HCT116 (cell line): ENCODE data around the gene ACTG1.

Experiments used
- CTCF ChIP-seq, 3 experiments: fragments of 200-600 bp in 1 of 3; sonication (generic) in 1 of 3; IDR thresholded peaks in 2 of 3; conservative IDR thresholded peaks in 1 of 3; 2 replicates each; pipeline ENCODE4 v1.5.1; 2012 to 2017; ENCODE audit warnings: low read depth in 2 of 3, low read length in 2 of 3, antibody characterized with exemption in 1 of 3, borderline replicate concordance in 1 of 3, control low read depth in 1 of 3, mild to moderate bottlenecking in 1 of 3, mixed read lengths in 1 of 3, mixed run types in 1 of 3, moderate library complexity in 1 of 3; ENCODE audit not compliant: insufficient read depth in 1 of 3
- EGR1 ChIP-seq: IDR thresholded peaks from 2 replicates; pipeline ENCODE4 v1.6.1; 2012; ENCODE audit warnings: low read depth
- EZH2 ChIP-seq: fragments of 200-600 bp; sonication (generic); IDR thresholded peaks from 2 replicates; pipeline ENCODE4 v1.6.1; 2017; ENCODE audit warnings: antibody characterized with exemption, mixed run types
- EZH2phosphoT487 ChIP-seq: fragments of 200-600 bp; IDR thresholded peaks from 2 replicates; pipeline ENCODE4 v1.6.1; 2018; ENCODE audit warnings: antibody characterized with exemption, borderline replicate concordance
- JUND ChIP-seq: IDR thresholded peaks from 2 replicates; pipeline ENCODE4 v1.6.1; 2012
- MAX ChIP-seq: IDR thresholded peaks from 2 replicates; pipeline ENCODE4 v1.6.1; 2012
- POLR2A ChIP-seq: IDR thresholded peaks from 2 replicates; pipeline ENCODE4 v1.7.0; 2011; ENCODE audit warnings: borderline replicate concordance; ENCODE audit not compliant: insufficient read depth, insufficient read length; ENCODE audit errors: extremely low read depth
- POLR2AphosphoS5 ChIP-seq: IDR thresholded peaks from 2 replicates; pipeline ENCODE4 v1.6.1; 2011; ENCODE audit warnings: mild to moderate bottlenecking, low read depth, low read length, moderate library complexity

GRCh38 chr17:81524865-81525159, 12.2 kb upstream of the ACTG1 start:
- TF ChIP-seq CTCF (IDR thresholded peaks at IDR 0.05 in 2 of 3, conservative IDR thresholded peaks at IDR 0.05 in 1 of 3; ENCODE audit: borderline replicate concordance in 1 of 3, insufficient read depth in 1 of 3, low read depth in 2 of 3, low read length in 2 of 3) (no peak), MAX (no peak), EGR1 (no peak), EZH2 (no peak), JUND (no peak), POLR2AphosphoS5 (no peak), EZH2phosphoT487 (no peak), POLR2A (no peak)
